HL-60/S4 (cell line): ENCODE results near the gene CST7.

Experiments
- in situ Hi-C: fragments of 300-500 bp; cut with MboI; formaldehyde crosslinking; loops from 2 replicates; pipeline ENCODE4 v1.14.3; 2022; ENCODE audit warnings: low sequenced_read_pairs

CST7 gene

DNA sequence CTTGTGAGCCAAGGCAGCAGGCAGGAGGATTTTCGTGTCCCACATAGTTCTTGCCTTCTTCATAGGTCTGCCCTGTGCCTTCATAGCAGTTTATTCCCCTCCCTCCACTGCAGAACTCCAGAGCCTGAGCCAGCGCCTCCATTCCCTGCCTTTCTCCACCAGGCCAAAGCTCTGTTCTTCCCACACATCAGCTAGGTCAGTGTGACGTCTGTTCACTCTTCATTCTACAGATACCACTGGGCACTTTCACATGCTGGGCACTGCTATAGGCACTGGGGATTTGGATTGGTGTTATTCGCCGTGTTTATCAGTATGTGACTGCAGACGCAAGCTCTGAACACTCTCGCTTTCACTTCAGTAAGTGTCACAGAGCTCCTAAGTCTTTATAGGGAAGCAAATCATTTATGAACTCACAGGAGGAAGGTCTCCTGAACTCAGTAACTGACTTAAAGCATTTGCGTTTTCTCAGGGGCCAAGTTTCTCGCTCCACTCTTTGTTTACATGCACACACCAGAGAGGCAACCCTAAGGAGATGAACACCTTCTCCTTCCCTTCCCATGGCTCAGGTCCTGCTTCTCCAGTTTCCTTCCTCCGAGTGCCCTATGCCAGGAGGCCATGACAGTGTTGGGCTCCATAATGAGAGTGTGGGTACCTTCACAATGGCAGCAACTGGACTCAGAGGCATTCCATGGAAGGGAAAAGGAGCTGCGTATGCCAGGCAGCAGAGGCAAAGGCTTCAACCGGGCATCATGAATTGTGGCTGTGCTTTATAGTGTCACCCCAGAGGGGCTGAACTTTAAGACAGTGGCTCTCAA is 49.8 kb downstream of the CST7 start:
- in situ Hi-C loops, result loop anchor here (10.0 kb wide), 1 partner anchor 406 kb away; the partner anchor contains the start of gene GINS1

DNA sequence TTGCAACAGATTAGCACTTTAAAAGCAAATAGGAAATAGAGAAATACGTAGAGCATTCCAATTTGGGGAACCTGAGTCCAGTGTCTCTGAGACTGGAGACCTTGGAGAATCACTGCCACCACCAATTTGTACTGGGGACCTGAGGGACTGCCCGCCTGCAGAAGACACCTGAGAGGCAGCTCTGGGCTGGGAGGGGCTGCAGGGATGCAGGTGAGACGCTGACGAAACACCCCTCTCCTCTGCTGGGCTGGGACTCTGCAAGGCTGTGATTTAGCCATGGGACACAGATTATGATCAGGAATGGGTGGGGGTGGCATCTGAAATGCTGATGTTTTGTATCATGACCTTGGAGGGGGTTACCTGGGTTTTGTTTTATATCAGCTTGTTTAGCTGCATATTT is 50.5 kb downstream of the CST7 start:
- in situ Hi-C loops, result loop anchor here (10.0 kb wide), 1 partner anchor 405 kb away; the partner anchor contains the start of gene GINS1

DNA sequence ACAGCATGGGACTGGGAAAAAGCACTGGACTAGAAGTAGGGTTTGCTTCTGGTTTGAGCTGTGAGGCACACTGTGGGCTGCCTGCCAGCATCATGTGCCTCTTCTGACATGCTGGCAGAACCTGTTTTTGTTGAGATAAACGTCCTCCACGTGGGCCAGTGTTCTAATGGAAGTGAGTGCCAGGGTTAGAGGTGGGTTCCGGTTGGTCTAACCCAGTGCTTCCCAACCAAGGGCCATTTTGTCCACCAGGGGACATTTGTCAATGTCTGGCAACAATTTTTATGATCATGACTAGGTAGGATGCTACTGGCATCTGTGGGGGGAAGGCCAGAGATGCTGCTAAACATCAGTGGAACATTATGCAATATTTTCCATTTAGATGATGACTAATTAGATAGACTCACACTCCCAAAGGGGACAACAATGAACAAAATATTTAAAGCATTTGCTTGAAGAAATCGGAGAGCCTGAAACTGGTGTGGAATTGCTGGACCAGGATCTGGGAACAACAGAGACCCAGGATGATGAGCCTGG is 51.3 kb downstream of the CST7 start:
- in situ Hi-C loops, result loop anchor here (10.0 kb wide), 1 partner anchor 144 kb away; no protein-coding TSS in a partner anchor

DNA sequence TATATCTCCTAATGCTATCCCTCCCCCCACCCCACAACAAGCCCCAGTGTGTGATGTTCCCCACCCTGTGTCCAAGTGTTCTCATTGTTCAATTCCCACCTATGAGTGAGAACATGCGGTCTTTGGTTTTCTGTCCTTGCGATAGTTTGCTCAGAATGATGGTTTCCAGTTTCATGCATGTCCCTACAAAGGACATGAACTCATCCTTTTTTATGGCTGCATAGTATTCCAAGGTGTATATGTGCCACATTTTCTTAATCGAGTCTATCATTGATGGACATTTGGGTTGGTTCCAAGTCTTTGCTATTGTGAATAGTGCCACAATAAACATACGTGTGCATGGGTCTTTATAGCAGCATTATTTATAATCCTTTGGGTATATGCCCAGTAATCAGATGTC is 52.3 kb downstream of the CST7 start:
- in situ Hi-C loops, result loop anchor here (10.0 kb wide), 1 partner anchor 143 kb away; no protein-coding TSS in a partner anchor

DNA sequence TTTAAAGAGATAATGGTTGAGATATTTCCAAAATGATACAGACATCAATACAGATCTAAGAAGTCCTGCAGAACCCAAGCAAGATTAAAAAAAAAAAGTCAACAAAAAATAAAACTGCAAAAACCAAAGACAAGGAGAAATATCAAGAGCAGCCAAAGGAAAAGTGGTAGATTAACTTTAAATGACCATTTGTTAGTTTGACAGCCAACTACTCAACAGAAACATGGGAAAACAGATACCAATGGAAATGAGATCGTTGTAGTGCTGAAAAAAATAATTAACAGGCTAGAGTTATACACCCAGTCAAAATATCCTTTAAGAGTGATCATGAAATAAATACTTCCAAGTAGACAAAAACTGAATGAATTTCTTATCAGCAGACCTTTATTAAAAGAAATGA is 53.9 kb downstream of the CST7 start:
- in situ Hi-C loops, result loop anchor here (10.0 kb wide), 1 partner anchor 142 kb away; no protein-coding TSS in a partner anchor

DNA sequence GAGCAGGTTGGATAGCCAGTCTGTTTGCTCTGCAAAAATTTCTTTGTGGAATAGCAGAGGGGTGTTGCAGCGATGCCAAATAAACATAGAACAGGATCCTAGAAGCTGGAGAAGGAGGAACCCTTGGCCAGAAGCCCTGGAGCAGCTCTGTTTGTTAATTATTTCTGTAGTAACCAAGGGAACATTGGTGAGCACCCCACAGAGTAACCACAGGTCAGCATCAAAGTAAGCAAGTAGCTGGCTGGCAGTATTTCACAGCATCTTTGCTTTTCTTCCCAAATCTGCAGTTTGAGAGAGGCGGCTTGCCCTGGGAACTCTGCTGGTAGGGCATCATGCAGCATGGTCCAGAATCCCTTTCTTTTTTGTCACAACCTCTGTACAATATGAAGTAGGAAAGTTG is 56.2 kb downstream of the CST7 start:
- in situ Hi-C loops, result loop anchor here (5.0 to 10.0 kb wide), 2 partner anchors 57 to 140 kb away; no protein-coding TSS in a partner anchor

DNA sequence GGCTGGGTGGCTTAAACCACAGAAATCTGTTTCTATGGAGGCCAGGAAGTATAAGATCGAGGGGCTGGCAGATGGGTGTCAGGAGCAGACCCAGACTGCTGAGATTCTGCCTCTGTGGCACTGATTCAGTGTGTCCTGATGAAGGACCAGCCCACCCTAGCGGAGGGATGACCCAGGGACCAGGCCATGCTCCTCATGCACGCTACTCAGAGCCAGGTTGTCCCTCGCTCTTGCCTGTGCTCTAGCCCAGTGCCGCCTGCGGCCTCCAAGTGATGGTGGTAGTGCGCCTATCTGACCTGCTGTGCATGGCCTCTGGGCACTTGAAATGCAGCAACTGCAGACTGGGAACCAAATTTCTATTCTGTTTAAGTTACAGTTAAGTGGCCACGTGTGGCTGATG is 56.6 kb downstream of the CST7 start:
- in situ Hi-C loops, result loop anchor here (5.0 to 10.0 kb wide), 2 partner anchors 57 to 139 kb away; no protein-coding TSS in a partner anchor

DNA sequence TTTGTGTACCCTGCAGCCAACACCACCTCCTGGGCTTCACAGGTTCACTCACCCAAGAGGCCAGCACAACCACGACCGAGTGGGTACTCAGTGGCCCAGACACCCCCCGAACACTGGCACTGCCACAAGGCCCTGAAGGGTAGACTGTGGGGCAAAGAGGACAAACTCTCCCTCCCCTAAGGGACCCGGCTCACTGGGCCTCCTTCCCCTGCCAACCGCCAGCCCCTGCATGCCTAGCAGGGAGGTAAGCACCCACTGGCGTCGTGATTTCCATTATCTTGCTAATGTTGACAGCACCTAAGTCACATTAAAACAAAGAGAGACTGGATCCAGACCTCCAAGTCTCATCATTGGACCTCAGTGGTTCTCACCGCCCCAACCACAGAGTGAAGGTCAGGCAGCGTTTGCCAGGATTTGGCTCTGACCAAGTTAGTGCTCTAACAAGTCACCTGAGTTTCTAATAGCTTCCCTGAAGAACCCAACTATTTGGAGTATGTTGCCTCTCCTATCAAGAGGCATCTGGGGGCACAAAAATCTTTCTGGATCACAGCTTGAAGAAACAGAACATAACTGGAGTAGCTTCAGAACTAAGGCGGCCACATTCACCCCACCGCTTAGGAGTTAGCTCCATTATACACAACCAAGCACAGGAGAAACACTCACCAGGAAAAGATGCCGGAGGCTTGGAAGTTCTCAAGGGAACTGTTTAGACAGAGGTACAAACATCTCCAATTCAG is 57.5 kb downstream of the CST7 start:
- in situ Hi-C loops, result loop anchor here (5.0 to 10.0 kb wide), 2 partner anchors 56 to 138 kb away; no protein-coding TSS in a partner anchor

DNA sequence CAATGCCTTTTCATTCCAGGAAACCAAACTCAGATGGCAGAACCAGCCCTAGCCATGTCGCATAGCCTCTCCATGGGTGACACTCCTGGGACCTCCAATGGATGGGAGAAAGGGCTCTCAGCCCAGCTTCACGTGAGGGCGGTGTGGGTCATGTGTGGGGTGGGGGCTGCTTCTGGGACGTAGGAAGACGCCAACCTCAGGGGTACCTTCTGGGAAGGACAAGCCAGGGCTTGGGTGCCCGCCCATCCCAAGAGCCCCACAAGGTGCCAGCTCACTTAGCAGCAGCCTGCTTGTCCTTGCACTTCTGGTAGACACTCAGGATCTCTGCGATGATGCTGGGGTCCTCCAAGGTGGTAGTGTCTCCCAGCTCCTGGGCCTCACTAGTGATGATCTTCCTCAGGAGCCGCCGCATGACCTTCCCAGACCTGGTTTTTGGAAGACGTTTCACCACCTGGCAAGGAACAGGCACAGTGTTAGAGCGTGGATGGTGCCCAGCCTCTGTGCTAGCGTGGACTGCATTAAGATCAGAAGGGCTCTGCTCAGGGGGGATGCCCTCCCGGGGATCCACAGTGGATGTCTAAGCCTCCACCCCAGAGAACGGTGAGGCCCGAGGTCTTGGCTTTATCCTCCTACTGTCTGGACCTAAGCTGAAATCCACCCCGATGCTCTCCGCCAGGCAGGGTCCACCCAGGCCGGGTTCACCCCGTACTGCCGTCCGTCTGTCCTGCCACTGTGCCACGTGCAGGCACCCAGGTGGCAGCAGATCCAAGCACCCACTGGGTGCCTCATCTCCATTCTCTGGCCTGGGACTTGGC is 58.6 kb downstream of the CST7 start:
- in situ Hi-C loops, result loop anchor here (5.0 to 10.0 kb wide), 2 partner anchors 55 to 137 kb away; no protein-coding TSS in a partner anchor

DNA sequence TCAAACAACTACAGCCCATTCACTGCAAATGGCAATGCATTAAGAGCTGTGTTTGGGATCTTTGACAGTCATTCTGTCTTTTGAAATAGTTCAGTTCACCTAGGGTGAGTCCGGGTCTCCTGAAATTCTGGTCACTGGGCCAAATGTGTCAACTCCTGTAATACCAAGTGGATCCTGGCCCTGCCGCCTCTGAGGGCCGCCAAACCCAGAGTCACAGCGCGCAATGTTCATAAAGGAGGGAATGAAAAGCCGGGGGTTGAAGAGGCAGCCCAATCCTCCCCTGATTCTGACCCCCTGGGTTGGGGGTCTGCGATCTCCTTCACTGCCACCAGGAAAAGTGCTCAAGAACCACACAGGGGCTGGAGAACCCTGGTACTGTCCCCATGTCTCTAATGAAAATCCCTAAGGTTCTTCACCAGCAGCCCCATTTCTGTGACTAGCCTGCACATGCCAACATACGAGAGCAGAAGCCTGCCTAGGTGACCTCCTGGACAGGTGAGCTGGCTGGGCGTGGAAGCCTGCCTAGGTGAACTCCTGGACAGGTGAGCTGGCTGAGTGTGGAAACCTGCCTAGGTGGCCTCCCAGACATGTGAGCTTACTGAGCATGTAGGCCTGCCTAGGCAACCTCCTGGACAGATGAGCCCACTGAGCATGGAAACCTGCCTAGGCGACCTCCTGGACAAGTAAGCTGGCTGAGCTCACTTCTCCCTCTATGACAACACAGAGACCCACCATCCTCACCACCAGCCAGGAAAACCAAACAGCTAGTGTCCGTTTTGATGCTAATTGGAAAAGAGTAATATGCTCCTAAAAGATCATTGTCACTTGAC is 59.5 kb downstream of the CST7 start:
- in situ Hi-C loops, result loop anchor here (5.0 to 10.0 kb wide), 2 partner anchors 54 to 136 kb away; no protein-coding TSS in a partner anchor
